Astrocyte (in vitro differentiated cells and primary cell): ENCODE results near the gene TMUB2.

Experiments used
- CTCF ChIP-seq: IDR thresholded peaks from 2 replicates; pipeline ENCODE4 v1.5.1; 2011; ENCODE audit warnings: low read depth, mild to moderate bottlenecking, inconsistent platforms, low read length, moderate library complexity; ENCODE audit not compliant: insufficient read depth
- EZH2 ChIP-seq: IDR thresholded peaks from 2 replicates; pipeline ENCODE4 v1.6.1; 2012; ENCODE audit warnings: mild to moderate bottlenecking, low read length, inconsistent platforms; ENCODE audit not compliant: insufficient read depth

GRCh38 chr17:44191369-44191768 lies 4.6 kb downstream of the TMUB2 start:
- TF ChIP-seq CTCF (no peak), EZH2 (no peak)
